ENCODE results near the gene ALKBH3. TPM values are rescaled to one million over a fixed set of nuclear protein-coding genes. Genes with fewer than 3 reads are reported as not detected.

The ALKBH3 gene
- total and polyA plus RNA-seq, 2 donors (not counting 3 experiments of a cell fraction or from before 2014, with no cell fraction given) = 28.0 to 34.7 TPM

DNA sequence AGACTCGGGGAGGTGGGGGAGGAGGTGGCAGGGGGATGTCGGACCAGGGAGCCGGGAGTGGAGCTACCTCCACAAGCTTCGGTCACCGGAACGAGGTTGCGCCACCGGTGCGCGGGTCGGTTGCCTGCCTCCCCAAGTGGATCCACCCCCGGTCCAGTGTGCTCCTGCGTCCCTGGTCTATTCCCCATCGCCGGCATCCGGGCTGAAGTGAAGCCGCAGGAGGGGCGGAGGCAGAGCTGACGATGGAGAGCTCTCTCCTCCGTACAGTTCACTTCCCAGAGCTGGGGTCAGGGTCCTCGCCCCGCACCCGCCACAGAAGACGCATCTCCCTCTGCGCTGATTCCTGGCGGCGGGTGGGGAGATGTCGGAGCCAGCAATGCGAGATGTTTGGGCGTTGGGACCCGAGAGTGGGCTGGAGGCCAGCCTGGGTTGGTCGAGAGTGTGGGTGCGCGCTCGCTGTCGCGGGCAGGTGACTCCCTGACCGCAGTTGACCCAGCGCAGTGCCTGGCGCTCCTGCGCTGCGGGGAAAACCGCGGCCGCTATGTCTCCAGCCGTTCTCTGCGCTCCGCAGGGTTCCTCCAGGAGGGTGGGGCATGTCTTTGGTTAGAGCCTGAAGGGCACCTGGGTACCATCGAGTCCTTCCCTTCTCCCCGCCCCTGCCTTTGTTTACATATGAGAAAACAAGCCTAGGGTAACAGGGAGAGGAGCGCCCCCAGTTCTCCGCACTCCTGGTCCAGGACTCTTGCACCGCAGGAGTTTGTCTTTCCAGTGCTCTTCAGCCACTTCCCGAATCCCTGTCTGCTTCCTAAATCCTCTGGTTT is 63.5 kb downstream of the ALKBH3 start:
- no peaks in the 10 kb centered on the region for H3K36me3 ChIP-seq (ENCODE audit: control insufficient read depth in 2 of 2, extremely low read depth in 1 of 2, insufficient read depth in 2 of 2, low read length in 2 of 2)
- DNase-seq (ENCODE audit: low read depth, low spot score) (peak; percentile 14), FAIRE-seq (no peak)
- H3K27me3 ChIP-seq (ENCODE audit: control insufficient read depth in 2 of 2, insufficient read depth in 2 of 2, low read length in 2 of 2) = peaks cover 14 to 32% of the 10 kb centered on the region in 2 experiments
- dilution Hi-C loops (cut with MboI; ENCODE audit: extremely low pct_ligation_motif_present, low sequenced_read_pairs) = no loop called here
- H2AFZ ChIP-seq (ENCODE audit: low read depth, low read length) = peak overlapping the region; percentile 4
- peak overlapping the region; percentile 54 to 66 (median 61) for H3K4me3 ChIP-seq (replicated peaks in 1 of 3; ENCODE audit: insufficient read depth in 1 of 3, low read depth in 1 of 3, low read length in 3 of 3)
- peaks cover 13% of the 10 kb centered on the region for H3K4me1 ChIP-seq (ENCODE audit: control insufficient read depth, extremely low read depth, insufficient read depth, low read length)
- ChIA-PET CTCF (interaction anchor here (0.8 to 15.5 kb wide), 14 partner anchors 13 to 592 kb away, joined by 3 to 352 read pairs (median 6); partner anchors contain the start of gene ALKBH3), POLR2A (interaction anchor here (1.2 kb wide), 1 partner anchor 35 kb away, joined by 3 read pairs; no protein-coding TSS in a partner anchor)
- no peak overlapping the region for H3K9ac ChIP-seq (replicated peaks; ENCODE audit: extremely low read depth, insufficient read depth, low read length)
- no TSS peak for BruUV-seq (replicated peaks)
- intact Hi-C loops (cut with micrococcal nuclease) = loop anchor here (1.0 to 2.0 kb wide), 3 partner anchors 21 to 93 kb away; no protein-coding TSS in a partner anchor
- no peaks in the 10 kb centered on the region for H4K20me1 ChIP-seq (replicated peaks; ENCODE audit: control insufficient read depth, extremely low read depth, insufficient read depth, low read length)
- H3K4me2 ChIP-seq (ENCODE audit: insufficient read depth, low read length) = peak overlapping the region; percentile 86
- TF ChIP-seq EZH2 (IDR thresholded peaks at IDR 0.05; ENCODE audit: borderline replicate concordance, low read depth, low read length, severe bottlenecking) (peak; percentile 53), FOS (IDR thresholded peaks at IDR 0.05; ENCODE audit: borderline replicate concordance, insufficient read depth, low read length) (no peak)
- H3K9me3 ChIP-seq (replicated peaks; ENCODE audit: control insufficient read depth, insufficient read depth, low read length) = no peaks in the 10 kb centered on the region
- no peaks in the 10 kb centered on the region for H3K79me2 ChIP-seq (ENCODE audit: control insufficient read depth, insufficient read depth, low read length)
- no peaks in the 10 kb centered on the region for H3K9me1 ChIP-seq (replicated peaks; ENCODE audit: control insufficient read depth, extremely low read depth, insufficient read depth, low read length)
- H3K27ac ChIP-seq (ENCODE audit: insufficient read depth, low read depth, low read length) = no peak overlapping the region

DNA sequence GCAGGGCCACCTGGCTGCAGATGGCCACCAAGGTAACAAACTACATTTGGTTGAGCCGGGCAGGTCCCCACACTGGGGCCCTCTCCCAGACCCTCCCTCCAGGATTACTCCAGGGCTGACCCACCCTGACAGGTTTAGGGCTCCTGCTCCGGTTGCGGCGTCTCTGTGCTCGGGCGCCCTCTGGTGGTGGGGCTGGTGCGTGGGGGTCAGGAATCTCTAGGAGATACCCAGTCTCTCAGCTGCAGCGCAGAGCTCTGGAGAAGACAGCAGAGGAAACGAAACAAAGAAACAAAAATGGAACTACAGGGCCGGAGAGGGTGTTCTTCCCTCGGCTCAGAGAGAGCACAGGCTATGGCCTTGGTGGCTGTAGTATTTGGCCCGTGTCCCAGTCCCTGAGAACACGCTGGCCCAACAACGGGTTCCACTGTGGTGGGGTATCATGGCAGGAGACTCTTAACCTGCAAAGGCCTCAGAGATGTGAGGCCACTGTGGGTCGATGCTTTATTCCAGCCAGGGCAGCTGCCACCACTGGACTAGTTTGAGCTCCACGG is 64.2 kb downstream of the ALKBH3 start:
- DNase-seq (ENCODE audit: low read depth, low spot score) = peak; percentile 51
- FAIRE-seq = peak; percentile 80
- H4K20me1 ChIP-seq (replicated peaks; ENCODE audit: control insufficient read depth, extremely low read depth, insufficient read depth, low read length) = no peaks in the 10 kb centered on the region
- H3K9me1 ChIP-seq (replicated peaks; ENCODE audit: control insufficient read depth, extremely low read depth, insufficient read depth, low read length) = no peaks in the 10 kb centered on the region
- H3K27me3 ChIP-seq (ENCODE audit: control insufficient read depth in 2 of 2, insufficient read depth in 2 of 2, low read length in 2 of 2) = peaks cover 15 to 32% of the 10 kb centered on the region in 2 experiments
- ChIA-PET POLR2A (interaction anchor here (1.2 kb wide), 1 partner anchor 36 kb away, joined by 3 read pairs; no protein-coding TSS in a partner anchor), CTCF (interaction anchor here (0.6 to 15.5 kb wide), 27 partner anchors 10 to 591 kb away, joined by 3 to 352 read pairs (median 5); partner anchors contain the start of gene ALKBH3)
- TF ChIP-seq FOS (IDR thresholded peaks at IDR 0.05; ENCODE audit: borderline replicate concordance, insufficient read depth, low read length) = no peak
- TF ChIP-seq, protein P1, sequence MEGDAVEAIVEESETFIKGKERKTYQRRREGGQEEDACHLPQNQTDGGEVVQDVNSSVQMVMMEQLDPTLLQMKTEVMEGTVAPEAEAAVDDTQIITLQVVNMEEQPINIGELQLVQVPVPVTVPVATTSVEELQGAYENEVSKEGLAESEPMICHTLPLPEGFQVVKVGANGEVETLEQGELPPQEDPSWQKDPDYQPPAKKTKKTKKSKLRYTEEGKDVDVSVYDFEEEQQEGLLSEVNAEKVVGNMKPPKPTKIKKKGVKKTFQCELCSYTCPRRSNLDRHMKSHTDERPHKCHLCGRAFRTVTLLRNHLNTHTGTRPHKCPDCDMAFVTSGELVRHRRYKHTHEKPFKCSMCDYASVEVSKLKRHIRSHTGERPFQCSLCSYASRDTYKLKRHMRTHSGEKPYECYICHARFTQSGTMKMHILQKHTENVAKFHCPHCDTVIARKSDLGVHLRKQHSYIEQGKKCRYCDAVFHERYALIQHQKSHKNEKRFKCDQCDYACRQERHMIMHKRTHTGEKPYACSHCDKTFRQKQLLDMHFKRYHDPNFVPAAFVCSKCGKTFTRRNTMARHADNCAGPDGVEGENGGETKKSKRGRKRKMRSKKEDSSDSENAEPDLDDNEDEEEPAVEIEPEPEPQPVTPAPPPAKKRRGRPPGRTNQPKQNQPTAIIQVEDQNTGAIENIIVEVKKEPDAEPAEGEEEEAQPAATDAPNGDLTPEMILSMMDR (IDR thresholded peaks at IDR 0.05; ENCODE audit: extremely low read depth in 1 of 2, insufficient read depth in 1 of 2, low read depth in 1 of 2, low read length in 2 of 2) = peak; percentile 82 to 87
- H3K9ac ChIP-seq (replicated peaks; ENCODE audit: extremely low read depth, insufficient read depth, low read length) = no peak overlapping the region
- H3K79me2 ChIP-seq (ENCODE audit: control insufficient read depth, insufficient read depth, low read length) = no peaks in the 10 kb centered on the region
- no peaks in the 10 kb centered on the region for H3K36me3 ChIP-seq (ENCODE audit: control insufficient read depth in 2 of 2, extremely low read depth in 1 of 2, insufficient read depth in 2 of 2, low read length in 2 of 2)
- peak overlapping the region; percentile 86 for H3K4me2 ChIP-seq (ENCODE audit: insufficient read depth, low read length)
- BruUV-seq (replicated peaks) = no TSS peak
- peaks cover 13% of the 10 kb centered on the region for H3K4me1 ChIP-seq (ENCODE audit: control insufficient read depth, extremely low read depth, insufficient read depth, low read length)
- no peak overlapping the region for H2AFZ ChIP-seq (ENCODE audit: low read depth, low read length)
- H3K9me3 ChIP-seq (replicated peaks; ENCODE audit: control insufficient read depth, insufficient read depth, low read length) = no peaks in the 10 kb centered on the region
- H3K27ac ChIP-seq (ENCODE audit: insufficient read depth, low read depth, low read length) = no peak overlapping the region
- dilution Hi-C loops (cut with MboI; ENCODE audit: extremely low pct_ligation_motif_present, low sequenced_read_pairs) (no loop called here), intact Hi-C loops (cut with micrococcal nuclease) (loop anchor here (1.0 kb wide), 2 partner anchors 55 to 92 kb away; no protein-coding TSS in a partner anchor)
- H3K4me3 ChIP-seq (replicated peaks in 1 of 3; ENCODE audit: insufficient read depth in 1 of 3, low read depth in 1 of 3, low read length in 3 of 3) = no peak overlapping the region

Measured in endothelial cell of umbilical vein (primary cell).